SK-N-SH (cell line): ENCODE data around the gene PAOX. TPM values are rescaled to one million over a fixed set of nuclear protein-coding genes. Genes with fewer than 3 reads are reported as not detected.
A peak's percentile ranks its signal among the peaks of the same experiment; 100 is the strongest.

Experiments
- CTCF ChIA-PET: fragments of 300-600, 350-600 bp; formaldehyde crosslinking; extraction: SDS; loops from one replicate; lab custom pipeline; 2021; lab: Yijun Ruan, JAX
- POLR2A ChIA-PET: fragments of 350-600 bp; sonication (Branson Sonifier 250); formaldehyde crosslinking; extraction: SDS; loops from one replicate; lab custom pipeline; 2020; ENCODE audit warnings: antibody characterized with exemption, inconsistent platforms; lab: Yijun Ruan, JAX
- DNase-seq: peaks from one replicate; pipeline ENCODE4 v3.0.0; 2012
- H2AFZ ChIP-seq: fragments of 200-600 bp; sonication (generic); 2 replicates; pipeline ENCODE4 v1.8.1; 2016; ENCODE audit warnings: antibody characterized with exemption, mild to moderate bottlenecking, low read depth
- H3F3A ChIP-seq: fragments of 200-600 bp; sonication (generic); replicated peaks from 2 replicates; pipeline ENCODE3; 2016; ENCODE audit warnings: antibody characterized with exemption, mild to moderate bottlenecking; ENCODE audit not compliant: insufficient read depth
- H3K27ac ChIP-seq, 2 experiments: fragments of 200-500 bp in 1 of 2; fragments of 200-600 bp in 1 of 2; sonication (Bioruptor generic) in 1 of 2; sonication (generic), shearing (Covaris generic) in 1 of 2; 2 replicates each; pipeline versions ENCODE4 v1.5.1 to v1.6.1; 2014 to 2016; ENCODE audit warnings: low read depth in 2 of 2, inconsistent platforms in 1 of 2, low read length in 1 of 2, mild to moderate bottlenecking in 1 of 2, mixed read lengths in 1 of 2
- H3K27me3 ChIP-seq: fragments of 200-600 bp; sonication (generic), shearing (Covaris generic); 2 replicates; pipeline ENCODE4 v1.6.1; 2016; ENCODE audit warnings: mixed run types; ENCODE audit not compliant: insufficient read depth
- H3K36me3 ChIP-seq, 2 experiments: fragments of 200-500 bp in 1 of 2; fragments of 200-600 bp in 1 of 2; sonication (Bioruptor generic) in 1 of 2; sonication (generic) in 1 of 2; replicated peaks in 1 of 2; 2 replicates each; pipeline versions ENCODE3 to v1.5.1; 2014 to 2016; ENCODE audit warnings: low read length in 1 of 2, mild to moderate bottlenecking in 1 of 2; ENCODE audit not compliant: insufficient read depth in 2 of 2, control insufficient read depth in 1 of 2
- H3K4me1 ChIP-seq, 2 experiments: fragments of 200-500 bp in 1 of 2; fragments of 200-600 bp in 1 of 2; sonication (Bioruptor generic) in 1 of 2; sonication (generic), shearing (Covaris generic) in 1 of 2; 2 replicates each; pipeline versions ENCODE4 v1.5.1 to v1.6.1; 2014 to 2016; ENCODE audit warnings: low read depth in 1 of 2, low read length in 1 of 2, mixed run types in 1 of 2; ENCODE audit not compliant: insufficient read depth in 2 of 2, control insufficient read depth in 1 of 2
- H3K4me2 ChIP-seq: fragments of 200-600 bp; sonication (generic), shearing (Covaris generic); 2 replicates; pipeline ENCODE4 v1.6.1; 2017; ENCODE audit warnings: mixed run types
- H3K4me3 ChIP-seq, 2 experiments: fragments of 200-500 bp in 1 of 2; fragments of 200-600 bp in 1 of 2; sonication (Bioruptor generic) in 1 of 2; sonication (generic), shearing (Covaris generic) in 1 of 2; 2 replicates each; pipeline versions ENCODE4 v1.5.1 to v1.8.1; 2014 to 2016; ENCODE audit warnings: low read depth in 2 of 2, inconsistent platforms in 1 of 2, low read length in 1 of 2, mild to moderate bottlenecking in 1 of 2, mixed read lengths in 1 of 2, moderate library complexity in 1 of 2
- H3K79me2 ChIP-seq: fragments of 200-600 bp; sonication (generic); 2 replicates; pipeline ENCODE4 v1.8.1; 2017; ENCODE audit warnings: mild to moderate bottlenecking; ENCODE audit not compliant: insufficient read depth
- H3K9ac ChIP-seq: fragments of 200-600 bp; sonication (generic); 2 replicates; pipeline ENCODE4 v1.6.1; 2017; ENCODE audit warnings: mixed run types
- H3K9me2 ChIP-seq: fragments of 200-600 bp; sonication (generic); 2 replicates; pipeline ENCODE4 v1.6.1; 2017; ENCODE audit warnings: mixed run types
- H3K9me3 ChIP-seq: fragments of 200-600 bp; sonication (generic); 2 replicates; pipeline ENCODE4 v1.6.1; 2017; ENCODE audit warnings: mixed run types, mild to moderate bottlenecking, moderate library complexity
- H4K20me1 ChIP-seq: fragments of 200-600 bp; sonication (generic); 2 replicates; pipeline ENCODE4 v1.6.1; 2017; ENCODE audit warnings: mild to moderate bottlenecking, mixed run types; ENCODE audit not compliant: insufficient read depth
- CTCF ChIP-seq: fragments of 200-600 bp; sonication (generic); IDR thresholded peaks from 2 replicates; pipeline ENCODE4 v1.6.1; 2017; ENCODE audit warnings: antibody characterized with exemption, mild to moderate bottlenecking, moderate library complexity
- EP300 ChIP-seq, 2 experiments: IDR thresholded peaks; 2 replicates each; pipeline versions ENCODE4 v1.4.0 to v1.6.1; 2012; ENCODE audit warnings: borderline replicate concordance in 1 of 2, low read depth in 1 of 2, low read length in 1 of 2
- FOSL2 ChIP-seq: IDR thresholded peaks from 2 replicates; pipeline ENCODE4 v1.4.0; 2012; ENCODE audit warnings: low read depth, mild to moderate bottlenecking, moderate library complexity, borderline replicate concordance
- FOXJ3 ChIP-seq: sonication (generic); formaldehyde crosslinking; IDR thresholded peaks from 2 replicates; pipeline ENCODE4 v1.5.1; 2020; ENCODE audit warnings: mild to moderate bottlenecking, missing genetic modification reagents
- FOXM1 ChIP-seq: IDR thresholded peaks from 2 replicates; pipeline ENCODE4 v1.4.0; 2012; ENCODE audit warnings: low read depth, mild to moderate bottlenecking
- GABPA ChIP-seq: IDR thresholded peaks from 2 replicates; pipeline ENCODE4 v1.4.0; 2012; ENCODE audit warnings: low read depth, mild to moderate bottlenecking
- GATA2 ChIP-seq: sonication (generic); formaldehyde crosslinking; IDR thresholded peaks from 2 replicates; pipeline ENCODE4 v1.5.0; 2020; ENCODE audit warnings: mild to moderate bottlenecking, missing genetic modification reagents
- JUND ChIP-seq: IDR thresholded peaks from 2 replicates; pipeline ENCODE4 v1.4.0; 2012
- MAX ChIP-seq: IDR thresholded peaks from 2 replicates; pipeline ENCODE4 v1.4.0; 2012; ENCODE audit warnings: low read depth
- NFIC ChIP-seq: IDR thresholded peaks from 2 replicates; pipeline ENCODE4 v1.4.0; 2012; ENCODE audit warnings: borderline replicate concordance
- NRF1 ChIP-seq: IDR thresholded peaks from 2 replicates; pipeline ENCODE4 v1.6.1; 2012; ENCODE audit warnings: low read depth, mild to moderate bottlenecking, low read length
- POLR2AphosphoS5 ChIP-seq: IDR thresholded peaks from 2 replicates; pipeline ENCODE4 v1.6.1; 2012; ENCODE audit warnings: low read depth, low read length
- RAD21 ChIP-seq: IDR thresholded peaks from 2 replicates; pipeline ENCODE4 v1.6.1; 2012; ENCODE audit warnings: mild to moderate bottlenecking, low read length
- RCOR1 ChIP-seq: fragments of 150-350 bp; IDR thresholded peaks from 2 replicates; pipeline ENCODE4 v1.6.1; 2017; ENCODE audit warnings: antibody characterized with exemption, low read length
- RXRA ChIP-seq: IDR thresholded peaks from 2 replicates; pipeline ENCODE4 v1.4.0; 2012; ENCODE audit warnings: low read depth, mild to moderate bottlenecking, borderline replicate concordance
- SIN3A ChIP-seq: IDR thresholded peaks from 2 replicates; pipeline ENCODE4 v1.6.1; 2012; ENCODE audit warnings: low read depth, mild to moderate bottlenecking, low read length, moderate library complexity, borderline replicate concordance
- TEAD4 ChIP-seq: IDR thresholded peaks from 2 replicates; pipeline ENCODE4 v1.4.0; 2012; ENCODE audit warnings: mild to moderate bottlenecking, borderline replicate concordance; ENCODE audit not compliant: insufficient read depth
- USF2 ChIP-seq: fragments of 150-350 bp; IDR thresholded peaks from 2 replicates; pipeline ENCODE4 v1.6.1; 2017; ENCODE audit warnings: antibody characterized with exemption, low read length, low read depth, borderline replicate concordance
- YY1 ChIP-seq: IDR thresholded peaks from 2 replicates; pipeline ENCODE4 v1.4.0; 2012; ENCODE audit warnings: low read depth, mild to moderate bottlenecking
- ZBTB33 ChIP-seq: IDR thresholded peaks from 2 replicates; pipeline ENCODE4 v1.4.0; 2012; ENCODE audit warnings: low read depth, borderline replicate concordance
- WGBS: methylation state at CpG from one replicate; pipeline ENCODE4 v1.1.6; 2017; ENCODE audit warnings: low lambda C conversion rate; 5-methylcytosine and 5-hydroxymethylcytosine counted together
- polyA plus RNA-seq, 3 experiments: library from polyadenylated mRNA; depleted of rRNA; stranded (reverse); fragments of >200 nt; gene quantifications; 2 replicates each; pipeline ENCODE4 v1.2.3, GENCODE V29; 2012

Gene PAOX
- polyA plus RNA-seq, 1 of the 3 experiments (the other 2 are of a cell fraction) = 6.2 TPM

- WGBS = 97% methylated on average over 21 of the region's 24 CpGs
- H3K4me2 ChIP-seq = no peak overlapping the region
- no peak for DNase-seq
- H3K9ac ChIP-seq = no peak overlapping the region
- H3K4me1 ChIP-seq = peaks cover 0 to 11% of the 10 kb centered on the region in 2 experiments; a peak in 2 of 4 replicates
- H2AFZ ChIP-seq = no peak overlapping the region
- H3K4me3 ChIP-seq = no peak overlapping the region
- H3K9me2 ChIP-seq = no peaks in the 10 kb centered on the region
- H3K79me2 ChIP-seq = peaks cover 9% of the 10 kb centered on the region; the same call in 1 of the 2 replicates
- ChIA-PET CTCF (interaction anchor here (0.9 kb wide), 1 partner anchor 11 kb away, joined by 3 read pairs; no protein-coding TSS in a partner anchor), POLR2A (interaction anchor here (1.7 kb wide), 1 partner anchor 9 kb away, joined by 5 read pairs; no protein-coding TSS in a partner anchor)
- no peaks in the 10 kb centered on the region for H3K9me3 ChIP-seq
- H4K20me1 ChIP-seq = no peaks in the 10 kb centered on the region
- H3K27me3 ChIP-seq = no peaks in the 10 kb centered on the region
- no peaks in the 10 kb centered on the region for H3F3A ChIP-seq
- no peak overlapping the region for H3K27ac ChIP-seq
- peaks cover 13 to 48% of the 10 kb centered on the region in 2 experiments for H3K36me3 ChIP-seq
- no peak for TF ChIP-seq GABPA
- TF ChIP-seq EP300 (IDR thresholded peaks at IDR 0.05; ENCODE audit: borderline replicate concordance in 1 of 2, low read depth in 1 of 2, low read length in 1 of 2) = no peak
- TF ChIP-seq NRF1 = no peak
- TF ChIP-seq JUND = no peak
- TF ChIP-seq POLR2AphosphoS5 = no peak
- TF ChIP-seq RXRA = no peak
- no peak for TF ChIP-seq NFIC
- no peak for TF ChIP-seq GATA2 (CRISPR knock-in tag)
- TF ChIP-seq USF2 = no peak
- no peak for TF ChIP-seq YY1
- TF ChIP-seq RAD21 = no peak
- TF ChIP-seq RCOR1 = no peak
- no peak for TF ChIP-seq MAX
- no peak for TF ChIP-seq FOXM1
- TF ChIP-seq, all 33 proteins: peak for 0
Measured at GRCh38 chr10:133370030-133370786, 8.9 kb upstream of the PAOX start.

GRCh38 chr10:133372507-133372906 lies 6.6 kb upstream of the PAOX start:
- 20% methylated on average over 17 of the region's 20 CpGs for WGBS
- no peak overlapping the region for H2AFZ ChIP-seq
- H3K4me3 ChIP-seq = peak overlapping the region; percentile 61 to 80
- peaks cover 9% of the 10 kb centered on the region; the same call in 1 of the 2 replicates for H3K79me2 ChIP-seq
- no peak for TF ChIP-seq NFIC
- no peak for TF ChIP-seq GATA2 (CRISPR knock-in tag)
- no peak for TF ChIP-seq FOXM1
- no peak for TF ChIP-seq FOXJ3 (CRISPR knock-in tag)
- TF ChIP-seq EP300 (IDR thresholded peaks at IDR 0.05; ENCODE audit: borderline replicate concordance in 1 of 2, low read depth in 1 of 2, low read length in 1 of 2) = no peak
- TF ChIP-seq POLR2AphosphoS5 = no peak
- TF ChIP-seq ZBTB33 = no peak
- TF ChIP-seq SIN3A = no peak
- no peak for TF ChIP-seq TEAD4
- TF ChIP-seq CTCF = no peak
- no peak for TF ChIP-seq FOSL2
- peaks cover 9 to 29% of the 10 kb centered on the region in 2 experiments for H3K36me3 ChIP-seq
- no peaks in the 10 kb centered on the region for H4K20me1 ChIP-seq
- H3K9ac ChIP-seq = peak overlapping the region; percentile 21; the same call in 1 of the 2 replicates
- H3K9me2 ChIP-seq = no peaks in the 10 kb centered on the region
- ChIA-PET POLR2A (interaction anchor here (1.3 kb wide), 1 partner anchor 13 kb away, joined by 5 read pairs; no protein-coding TSS in a partner anchor), CTCF (interaction anchor here (1.0 kb wide), 1 partner anchor 43 kb away, joined by 5 read pairs; no protein-coding TSS in a partner anchor)
- peak overlapping the region; percentile 78 for H3K4me2 ChIP-seq
- peaks cover 0 to 11% of the 10 kb centered on the region in 2 experiments; a peak in 2 of 4 replicates for H3K4me1 ChIP-seq
- peak; percentile 54 for DNase-seq
- H3K9me3 ChIP-seq = no peaks in the 10 kb centered on the region
- H3K27ac ChIP-seq = no peak overlapping the region; a peak in 1 of 4 replicates
- no peaks in the 10 kb centered on the region for H3F3A ChIP-seq
- H3K27me3 ChIP-seq = no peaks in the 10 kb centered on the region
